ENCODE data around the gene IL27RA.
A peak's percentile ranks its signal among the peaks of the same experiment; 100 is the strongest.
"Not testable (repeated sequence)": the region's sequence is repeated elsewhere in the genome, so short reads cannot be mapped to it uniquely, and the experiment has no call there.

Gene IL27RA

DNA sequence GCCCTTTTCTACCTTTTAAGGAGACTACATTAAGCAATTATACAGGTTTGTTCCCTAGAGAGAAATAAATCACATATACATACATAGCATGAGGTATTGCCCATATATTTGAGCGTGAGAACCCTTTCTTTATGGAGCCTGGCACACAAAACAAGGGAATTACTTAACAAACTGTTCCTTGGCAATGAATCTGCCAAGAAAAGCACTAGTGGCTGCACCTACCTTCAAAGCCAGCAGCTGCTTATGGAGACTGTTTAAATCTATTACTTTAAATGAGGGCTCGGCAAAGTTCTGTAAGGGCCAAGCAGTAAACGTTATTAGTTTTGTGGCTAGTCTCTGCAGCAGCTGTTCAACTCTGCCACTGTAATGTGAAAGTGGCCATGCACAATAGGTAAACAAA is 32.5 kb upstream of the IL27RA start:
- no peak for DNase-seq (ENCODE audit: low read depth)

DNA sequence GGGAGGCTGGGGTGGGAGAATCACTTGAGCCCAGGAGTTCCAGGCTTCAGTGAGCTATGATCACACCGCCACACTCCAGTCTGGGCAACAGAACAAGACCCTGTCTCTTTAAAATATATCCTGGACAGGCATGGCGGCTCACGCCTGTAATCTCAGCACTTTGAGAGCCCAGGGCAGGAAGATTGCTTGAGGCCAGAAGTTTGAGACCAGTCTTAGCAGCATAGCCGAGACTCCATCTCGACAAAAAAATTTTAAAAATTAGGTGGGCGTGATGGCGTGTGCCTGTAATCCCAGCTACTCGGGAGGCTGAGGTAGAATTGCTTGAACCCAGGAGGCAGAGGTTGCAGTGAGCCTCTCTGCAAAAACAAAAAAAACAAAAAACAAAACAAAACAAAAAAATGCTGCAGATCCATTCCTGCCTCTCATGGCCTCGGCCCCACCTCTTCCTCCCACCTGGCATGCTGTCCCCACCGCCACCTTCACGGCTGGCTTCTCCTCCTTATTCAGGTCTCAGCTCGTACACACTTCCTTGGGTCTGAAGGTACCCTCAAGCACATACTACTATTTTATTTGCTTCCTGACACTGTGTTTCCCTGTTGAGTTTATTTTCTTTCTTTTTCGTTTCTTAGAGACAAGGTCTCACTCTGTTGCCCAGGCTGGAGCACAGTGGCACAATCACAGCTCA is 30.7 kb upstream of the IL27RA start:
- no peak for DNase-seq (ENCODE audit: low read depth)

DNA sequence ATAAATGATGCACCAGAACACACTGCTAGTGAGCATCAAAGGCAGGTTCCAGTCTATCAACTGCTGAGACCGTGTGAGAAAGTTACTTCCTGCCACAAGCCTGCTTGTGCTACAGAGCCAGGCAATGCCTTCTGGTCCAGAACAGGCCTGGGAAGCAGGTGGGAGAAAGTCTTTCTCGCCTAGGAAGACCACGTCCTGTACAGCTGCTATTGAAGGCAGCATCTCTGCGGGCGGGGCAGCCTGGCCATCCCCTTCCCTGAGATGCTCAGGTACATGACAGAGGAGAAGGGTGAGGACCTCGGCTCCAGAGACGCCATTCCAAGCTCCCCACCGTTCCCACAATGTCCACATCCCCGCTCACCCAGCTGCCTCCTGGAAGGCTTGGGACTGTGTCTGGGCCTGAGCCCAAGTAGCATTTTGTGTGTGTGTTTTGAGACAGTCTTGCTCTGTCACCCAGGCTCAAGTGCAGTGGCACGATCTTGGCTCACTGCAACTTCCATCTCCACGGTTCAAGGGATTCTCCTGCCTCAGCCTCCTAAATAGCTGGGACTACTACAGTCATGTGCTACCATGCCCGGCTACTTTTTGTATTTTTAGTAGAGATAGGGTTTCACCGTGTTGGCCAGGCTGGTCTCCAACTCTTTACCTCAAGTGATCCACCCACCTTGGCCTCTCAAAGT is 28.9 kb upstream of the IL27RA start:
- DNase-seq (ENCODE audit: low read depth): no peak

DNA sequence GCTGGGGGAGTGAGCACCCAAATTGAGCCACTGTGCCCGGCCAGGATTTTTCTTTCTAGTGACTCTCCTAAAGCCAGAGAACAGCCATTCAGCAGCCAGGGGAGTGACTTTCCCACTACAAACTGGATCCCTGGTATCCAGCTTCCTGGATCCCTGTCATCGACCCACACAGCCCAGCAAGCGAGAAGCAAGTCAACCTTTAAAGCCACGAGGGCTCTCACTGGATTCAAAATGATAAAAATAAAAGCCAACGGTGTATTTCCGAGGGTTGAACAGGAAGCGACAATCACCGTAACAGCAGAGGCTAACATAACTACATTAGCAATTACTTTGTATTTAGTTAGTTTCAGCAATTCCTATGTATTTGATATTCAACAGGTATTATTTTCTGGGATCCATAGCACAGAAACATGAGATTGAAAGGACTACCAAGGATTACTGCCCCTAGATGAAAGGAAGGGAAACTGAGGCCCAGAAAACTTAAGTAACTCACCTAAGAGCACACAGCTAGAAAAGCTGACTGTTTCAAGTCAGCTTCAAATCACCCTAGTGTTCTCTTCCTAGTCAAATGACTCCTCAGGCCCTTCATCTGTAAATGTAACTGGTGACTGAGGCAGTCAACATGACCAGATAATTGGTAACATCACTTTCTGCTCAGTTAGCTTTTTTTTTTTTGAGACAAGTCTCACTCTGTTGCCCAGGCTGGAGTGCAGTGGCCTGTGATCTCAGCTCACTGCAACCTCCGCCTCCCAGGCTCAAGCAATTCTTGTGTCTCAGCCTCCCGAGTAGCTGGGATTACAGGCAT is 28.1 kb upstream of the IL27RA start:
- no peak for DNase-seq (ENCODE audit: low read depth)

DNA sequence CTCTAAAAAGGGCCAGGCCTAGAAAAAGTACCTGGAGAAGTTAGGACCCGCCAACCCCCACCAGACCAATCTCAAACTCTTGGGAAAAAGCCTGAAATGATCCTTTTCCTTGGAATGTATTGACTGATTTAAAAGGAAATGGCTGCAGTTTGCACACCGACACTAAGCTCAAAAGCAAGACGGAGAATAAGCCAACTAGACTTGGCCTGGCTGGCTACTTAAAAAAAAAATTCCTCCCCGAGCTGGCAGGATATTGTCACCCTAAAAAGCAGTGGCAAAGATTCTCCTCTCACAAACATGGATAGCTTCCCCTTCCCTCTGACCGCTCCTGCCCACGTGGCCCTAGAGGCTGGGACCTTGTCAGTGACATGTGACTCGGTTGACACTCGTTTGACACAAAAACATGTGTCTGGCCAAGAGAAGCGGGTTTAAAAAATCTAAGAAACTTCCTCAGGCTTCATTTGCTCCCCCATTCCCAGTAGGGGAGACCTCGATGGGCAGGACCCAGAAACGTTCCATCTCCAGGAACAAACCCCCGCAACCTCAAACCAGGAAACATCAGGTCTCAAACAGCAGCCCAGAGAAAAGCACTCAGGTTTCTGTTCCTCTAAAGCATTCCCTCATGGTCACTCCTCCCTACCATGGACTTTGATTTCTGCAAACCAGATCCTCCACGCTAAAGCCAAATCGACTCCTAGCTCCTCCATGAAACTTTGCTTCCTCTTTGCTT is 26.8 kb upstream of the IL27RA start:
- DNase-seq (ENCODE audit: low read depth): no peak

DNA sequence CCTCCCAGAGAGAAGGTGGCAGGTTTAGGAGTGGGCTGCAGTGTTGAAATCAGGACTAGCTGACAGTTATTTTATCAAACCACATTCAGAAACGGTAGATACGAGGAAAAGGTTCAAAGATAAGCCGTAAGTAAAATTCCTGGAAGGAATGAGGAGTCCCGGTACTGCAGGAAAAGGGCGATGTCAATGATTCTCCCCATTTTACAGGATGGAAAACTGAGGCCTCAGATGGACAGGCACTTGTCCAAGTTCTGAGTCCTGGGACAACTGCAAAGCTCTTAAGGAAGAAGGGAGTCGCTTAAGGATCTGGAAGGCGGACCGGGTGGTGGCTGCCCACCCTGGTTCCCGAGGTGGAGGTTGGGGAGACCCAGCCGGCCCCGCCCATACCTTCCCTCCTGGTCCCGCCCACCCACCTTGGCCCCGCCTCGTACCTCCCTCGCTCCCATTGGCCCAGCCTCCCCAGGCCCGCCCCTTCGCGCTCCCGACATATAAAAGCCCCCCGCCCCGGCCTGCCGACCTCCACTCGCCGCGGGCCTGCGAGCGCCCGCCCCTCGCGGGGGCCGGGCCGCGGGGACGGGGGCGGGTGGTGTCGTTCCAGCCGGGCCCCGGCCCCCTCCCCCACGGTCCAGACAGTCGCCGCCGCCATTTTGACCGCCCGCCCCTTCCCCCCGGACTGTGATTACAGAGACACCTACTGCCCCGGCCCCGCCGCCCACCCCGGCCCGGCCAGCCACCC is 26.0 kb upstream of the IL27RA start:
- DNase-seq (ENCODE audit: low read depth): peak; percentile 69

DNA sequence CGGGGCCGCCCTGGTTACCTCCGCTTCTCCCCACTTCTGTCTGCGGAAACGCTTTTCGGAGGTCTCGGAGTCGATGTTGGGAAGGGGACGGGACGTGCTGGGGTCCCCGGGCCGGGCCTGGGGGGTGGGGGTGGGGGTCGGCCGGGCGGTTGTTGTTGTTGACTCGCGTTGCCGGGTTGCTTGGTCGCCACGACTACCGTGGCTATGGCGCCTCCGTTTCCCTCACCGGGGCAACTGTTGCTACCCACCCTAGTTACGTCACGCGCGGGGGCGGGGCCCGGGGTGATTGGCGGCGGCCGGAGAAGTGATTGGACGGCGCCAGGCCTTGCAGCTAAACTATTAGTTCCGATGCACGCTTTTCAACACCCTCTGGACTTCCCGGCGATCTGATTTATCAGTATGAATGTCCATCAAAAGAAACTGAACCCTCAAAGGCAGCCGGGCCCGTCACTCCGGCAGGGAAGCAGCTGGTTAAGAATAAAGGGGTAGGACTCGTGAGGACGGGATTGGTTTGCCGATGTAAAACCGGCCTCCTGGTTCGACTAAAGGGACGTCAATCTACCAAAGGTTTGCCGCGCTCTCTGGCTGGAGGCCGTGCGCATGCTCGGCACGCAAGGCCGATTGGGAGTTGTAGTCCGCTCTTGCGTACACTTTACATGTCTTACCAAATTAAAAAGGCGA is 25.3 kb upstream of the IL27RA start, which contains the start of gene RFX1:
Gene RFX1, minus strand, starts transcription at position 236 of the 681 bp plus-strand sequence. CDS start 12,477 bp downstream, outside the sequence.
- DNase-seq (ENCODE audit: low read depth): peak; percentile 100

DNA sequence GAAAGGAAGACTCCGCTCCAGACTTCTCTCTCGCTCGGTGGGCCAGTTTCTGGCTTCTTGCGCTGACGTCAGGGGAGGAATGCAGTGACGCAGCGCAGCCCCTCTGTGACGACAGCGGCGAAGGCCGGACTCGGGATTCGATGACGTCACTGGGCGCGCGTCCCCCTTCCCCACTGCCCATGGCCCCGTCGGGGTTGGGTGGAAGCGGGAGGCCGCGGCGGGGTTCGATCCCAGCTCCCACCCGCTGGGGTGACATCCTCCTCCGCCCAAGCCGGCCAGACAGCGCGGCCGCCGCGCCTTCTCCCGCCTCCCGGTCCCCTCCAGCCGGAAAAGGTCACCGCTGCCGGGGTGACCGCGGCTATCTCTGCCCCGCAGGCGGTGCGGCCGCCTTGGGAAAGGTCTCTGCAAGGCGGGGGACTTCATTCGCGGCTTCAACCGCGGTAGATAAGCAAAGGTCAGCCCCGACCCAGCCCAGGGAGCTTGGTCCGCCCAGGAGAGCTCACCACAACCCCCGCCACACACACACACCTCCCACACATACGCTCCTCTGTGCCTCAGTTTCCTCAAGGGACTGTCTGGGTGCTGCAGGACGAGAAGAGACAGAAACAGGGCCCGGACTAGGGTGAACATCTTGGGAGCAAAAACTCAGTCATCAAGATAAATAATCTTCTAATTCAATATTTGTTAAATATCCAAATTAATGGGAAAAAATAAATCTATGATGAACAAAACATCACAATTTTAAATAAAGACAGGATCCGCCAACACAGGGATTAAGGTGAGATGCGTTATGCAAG is 24.6 kb upstream of the IL27RA start:
- DNase-seq (ENCODE audit: low read depth): no peak

DNA sequence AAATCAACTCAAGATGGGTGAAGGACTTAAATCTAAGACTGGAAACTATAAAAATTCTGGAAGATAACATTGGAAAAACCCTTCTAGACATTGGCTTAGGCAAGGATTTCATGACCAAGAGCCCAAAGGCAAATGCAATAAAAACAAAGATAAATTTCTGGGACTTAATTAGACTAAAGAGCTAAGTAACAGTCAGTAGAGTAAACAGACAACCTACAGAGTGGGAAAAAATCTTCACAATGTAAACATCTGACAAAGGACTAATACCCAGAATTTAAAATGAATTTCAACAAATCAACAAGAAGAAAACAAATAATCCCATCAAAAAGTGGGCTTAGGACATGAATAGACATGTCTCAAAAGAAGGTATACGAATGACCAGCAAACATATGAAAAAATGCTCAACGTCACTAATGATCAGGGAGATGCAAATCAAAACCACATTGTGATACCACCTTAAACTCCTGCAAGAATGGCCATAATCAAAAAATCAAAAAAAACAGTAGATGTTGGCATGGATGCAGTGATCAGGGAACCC is 19.1 kb upstream of the IL27RA start:
- no peak for DNase-seq (ENCODE audit: low read depth)

DNA sequence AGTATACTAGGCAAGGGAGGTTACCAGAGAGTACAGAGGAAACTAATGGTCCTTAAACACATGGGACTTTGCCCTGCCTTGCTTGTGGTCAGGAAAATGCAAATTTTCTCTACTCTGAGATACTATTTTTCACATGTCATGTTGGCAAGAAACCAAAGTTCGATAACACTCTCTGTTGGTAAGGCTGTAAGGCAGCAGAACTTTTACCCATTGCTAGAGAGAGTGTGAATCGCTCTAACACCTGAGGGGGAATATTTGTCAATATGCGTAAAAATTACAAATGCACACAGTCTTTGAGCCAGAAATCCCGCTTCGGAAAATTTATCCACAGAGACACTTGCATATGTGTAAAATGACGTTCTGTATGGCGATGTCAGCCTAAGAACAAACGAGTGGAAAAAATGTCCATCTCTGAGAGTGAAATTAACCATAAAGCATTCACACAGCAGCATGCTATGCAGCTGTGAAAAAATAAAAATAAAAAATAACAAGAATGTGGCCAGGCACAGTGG is 16.0 kb upstream of the IL27RA start:
- DNase-seq (ENCODE audit: low read depth): no peak

DNA sequence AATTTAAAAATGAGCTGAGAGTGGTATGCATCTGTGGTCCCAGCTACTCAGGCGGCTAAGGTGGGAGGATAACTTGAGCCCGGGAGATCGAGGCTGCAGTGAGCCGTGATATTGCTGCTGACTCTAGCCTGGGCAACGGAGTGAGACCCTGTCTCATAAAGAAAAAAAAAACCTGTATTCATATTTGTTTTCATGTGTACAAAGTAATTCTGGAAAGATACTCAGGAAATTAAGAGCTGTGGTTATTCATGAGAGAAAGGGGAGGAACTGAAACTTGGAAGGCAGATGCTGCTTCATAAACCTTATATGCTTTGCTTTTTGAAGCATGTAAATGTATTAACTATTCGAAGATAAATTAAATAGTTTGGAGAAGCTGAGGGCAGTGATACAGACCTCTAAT is 12.5 kb upstream of the IL27RA start:
- DNase-seq (ENCODE audit: low read depth): no peak

DNA sequence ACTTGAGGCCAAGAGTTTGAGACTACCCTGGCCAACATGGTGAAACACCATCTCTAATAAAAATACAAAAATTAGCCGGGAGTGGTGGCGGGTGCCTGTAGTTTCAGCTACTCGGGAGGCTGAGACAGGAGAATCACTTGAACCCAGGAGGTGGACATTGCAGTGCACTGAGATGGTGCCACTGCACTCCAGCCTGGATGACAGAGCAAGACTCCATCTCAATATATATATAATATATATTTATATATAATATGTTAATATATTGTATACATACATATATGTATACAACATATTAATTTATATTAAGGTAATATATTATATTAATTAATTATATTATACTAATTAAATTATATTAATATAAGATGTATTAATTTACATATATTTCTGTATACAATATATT is 11.8 kb upstream of the IL27RA start:
- not testable (repeated sequence) for DNase-seq (ENCODE audit: low read depth)

DNA sequence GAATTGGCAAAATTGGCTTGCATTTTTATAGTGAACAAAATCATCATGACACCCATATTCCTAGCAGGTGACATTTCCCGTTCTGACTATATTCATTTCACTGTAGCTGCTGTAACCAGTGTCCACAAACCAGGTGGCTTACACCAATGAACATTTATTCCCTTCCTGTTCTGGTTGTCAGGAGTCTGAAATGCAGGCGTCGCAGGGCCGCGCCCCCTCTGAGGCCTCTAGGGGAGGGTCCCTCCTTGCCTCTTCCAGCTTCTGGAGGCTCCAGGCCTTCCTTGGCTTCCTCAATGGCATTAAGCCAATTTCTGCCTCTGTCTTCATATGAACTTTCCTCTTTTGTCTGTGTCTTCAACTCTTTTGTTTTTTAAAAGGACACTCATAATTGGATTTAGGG is 10.1 kb upstream of the IL27RA start:
- DNase-seq (ENCODE audit: low read depth): no peak

DNA sequence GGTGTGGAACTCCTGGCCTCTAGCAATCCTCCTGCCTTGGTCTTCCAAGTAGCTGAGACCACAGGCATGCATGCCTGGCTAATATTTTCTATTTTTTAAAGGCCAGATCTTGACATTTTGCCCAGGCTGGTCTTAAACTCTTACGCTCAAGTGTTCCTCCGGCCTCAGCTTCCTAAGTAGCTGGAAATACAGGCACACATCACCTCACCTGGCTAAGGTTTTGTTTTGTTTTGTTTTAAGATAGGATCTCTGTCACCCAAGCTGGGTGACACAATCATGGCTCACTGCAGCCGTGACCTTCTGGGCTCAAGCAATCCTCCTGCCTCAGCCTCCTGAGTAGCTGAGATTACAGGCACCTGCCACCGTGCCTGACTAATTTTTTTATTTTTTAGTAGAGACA is 9.1 kb upstream of the IL27RA start:
- no peak for DNase-seq (ENCODE audit: low read depth)

DNA sequence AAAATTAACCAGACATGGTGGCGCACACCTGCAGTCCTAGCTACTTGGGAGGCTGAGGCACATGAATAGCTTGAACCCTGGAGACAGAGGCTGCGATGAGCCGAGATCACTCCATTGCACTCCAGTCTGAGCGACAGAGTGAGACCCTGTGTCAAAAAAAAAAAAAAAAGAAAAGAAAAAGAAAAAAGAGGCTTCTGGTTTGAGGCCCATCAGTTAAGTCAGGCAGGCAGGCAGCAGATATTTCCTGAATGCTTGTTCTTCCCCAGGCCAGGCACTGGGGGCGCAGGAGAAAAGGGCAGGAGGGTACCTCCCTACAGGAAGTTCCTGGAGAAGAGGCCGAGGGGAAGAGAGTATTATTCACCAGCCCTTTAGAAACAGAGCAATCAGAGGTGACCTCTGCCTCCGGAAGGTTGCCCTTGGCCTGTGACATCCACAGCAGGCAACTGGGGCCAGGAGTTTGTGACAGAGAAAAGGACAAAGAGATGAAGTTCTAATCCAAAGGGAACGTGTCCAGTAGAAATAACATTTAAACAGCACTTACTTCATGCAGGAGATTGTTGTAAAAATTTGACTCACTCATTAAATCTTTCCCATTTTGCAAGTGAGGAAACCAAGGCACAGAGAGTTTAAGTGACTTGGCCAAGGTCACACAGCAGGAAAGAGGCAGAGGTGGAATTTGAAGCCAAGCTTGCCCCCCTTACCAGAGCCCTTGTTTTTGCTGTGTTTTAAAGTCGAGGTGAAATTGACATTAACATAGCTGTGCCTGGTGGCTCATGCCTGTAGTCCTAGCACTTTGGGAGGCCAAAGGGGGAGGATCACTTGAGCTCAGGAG is 7.9 kb upstream of the IL27RA start:
- DNase-seq (ENCODE audit: low read depth): peak; percentile 16

DNA sequence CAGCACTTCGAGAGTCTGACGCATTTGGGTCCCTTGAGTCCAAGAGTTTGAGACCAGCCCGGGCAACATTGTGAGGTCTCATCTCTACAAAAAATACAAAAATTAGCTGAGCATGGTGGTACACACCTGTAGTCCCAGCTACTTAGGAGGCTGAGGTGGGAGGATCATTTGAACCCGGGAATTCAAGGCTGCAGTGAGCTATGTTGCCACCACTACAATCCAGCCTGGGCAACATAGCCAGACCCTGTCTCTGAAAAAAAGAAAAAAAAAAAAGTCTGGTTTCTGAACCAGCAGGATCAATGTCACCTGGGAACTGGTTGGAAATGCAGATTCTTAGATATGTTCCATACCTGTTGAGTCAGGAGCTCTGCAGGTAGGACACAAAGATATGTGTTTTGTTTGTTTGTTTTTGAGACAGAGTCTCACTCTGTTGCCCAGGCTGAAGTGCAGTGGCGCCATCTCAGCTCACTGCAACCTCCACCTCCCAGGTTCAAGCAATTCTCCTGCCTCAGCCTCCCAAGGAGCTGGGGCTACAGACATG is 4.8 kb upstream of the IL27RA start:
- not testable (repeated sequence) for DNase-seq (ENCODE audit: low read depth)

DNA sequence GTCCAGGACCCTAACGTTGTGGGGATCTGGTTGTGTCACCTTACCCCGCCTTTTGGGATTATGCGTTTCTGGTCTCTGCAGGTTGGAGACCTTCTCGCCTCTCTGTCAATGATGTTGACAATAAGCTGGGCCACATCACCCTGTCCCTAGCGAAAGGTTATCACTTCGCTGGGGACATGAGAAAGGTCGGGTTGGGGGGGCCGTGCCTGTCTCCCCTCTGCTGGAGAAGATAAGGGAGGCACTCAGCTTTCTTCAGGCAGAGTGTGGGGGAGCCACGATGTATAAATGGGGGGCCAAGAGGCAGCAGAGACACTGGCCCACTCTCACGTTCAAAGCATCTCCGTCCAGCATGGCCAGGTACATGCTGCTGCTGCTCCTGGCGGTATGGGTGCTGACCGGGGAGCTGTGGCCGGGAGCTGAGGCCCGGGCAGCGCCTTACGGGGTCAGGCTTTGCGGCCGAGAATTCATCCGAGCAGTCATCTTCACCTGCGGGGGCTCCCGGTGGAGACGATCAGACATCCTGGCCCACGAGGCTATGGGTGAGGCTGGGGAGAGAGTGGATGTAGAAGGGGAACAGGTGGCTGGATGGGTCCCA is 3.6 kb upstream of the IL27RA start, which contains the start of gene RLN3:
Gene RLN3, plus strand, starts transcription at position 293 of the 595 bp plus-strand sequence. Its CDS starts 57 bp downstream, at position 350.
- DNase-seq (ENCODE audit: low read depth): no peak

DNA sequence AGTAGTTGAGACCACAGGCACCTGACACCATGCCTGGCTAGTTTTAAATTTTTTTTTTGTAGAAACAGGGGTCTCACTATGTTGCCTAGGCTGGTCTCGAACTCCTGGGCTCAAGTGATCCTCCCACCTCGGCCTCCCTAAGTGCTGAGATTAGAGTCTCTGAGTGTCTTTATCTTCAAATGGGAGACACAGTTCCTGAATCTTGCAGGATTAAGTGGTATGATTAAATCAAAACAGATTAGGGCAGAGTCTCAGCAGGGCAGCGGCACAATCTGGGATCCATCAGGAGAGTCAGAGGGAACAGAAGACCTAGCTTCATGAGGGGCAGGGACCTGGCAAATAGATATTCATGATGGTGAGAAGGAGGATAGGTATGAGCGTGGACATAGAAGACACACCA is 2.7 kb upstream of the IL27RA start:
- DNase-seq (ENCODE audit: low read depth): no peak

Data from fibroblast of the conjunctiva (primary cell).